ENCODE results near the gene MMP17.

Gene MMP17

DNA sequence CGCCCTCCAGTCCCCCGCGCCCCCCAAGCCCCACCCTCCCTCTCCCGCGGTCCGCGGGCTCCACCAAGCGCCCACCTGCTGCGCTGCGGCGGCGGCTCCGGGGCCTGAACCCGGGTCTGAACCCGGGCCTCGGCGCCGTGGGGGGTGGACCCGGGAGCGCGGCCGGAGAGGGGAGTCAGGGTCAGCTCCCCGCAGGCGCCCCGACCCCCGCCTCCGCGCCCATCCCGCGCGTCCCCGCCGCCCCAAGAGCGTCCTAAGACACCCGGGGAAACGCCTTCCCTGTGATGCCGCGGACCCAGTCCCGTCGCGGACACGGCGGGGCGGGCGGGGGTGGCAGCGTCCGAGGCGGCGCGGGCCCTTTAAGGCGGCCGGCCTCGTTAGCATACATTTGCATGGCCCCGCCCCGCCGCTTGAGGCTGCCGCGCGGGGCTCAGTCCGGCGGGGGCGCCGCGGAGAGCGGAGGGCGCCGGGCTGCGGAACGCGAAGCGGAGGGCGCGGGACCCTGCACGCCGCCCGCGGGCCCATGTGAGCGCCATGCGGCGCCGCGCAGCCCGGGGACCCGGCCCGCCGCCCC lies at the start of gene MMP17:
TSS of gene MMP17 (plus strand) at position 433 of the 574 bp plus-strand sequence. CDS start at position 535, 102 bp downstream.
- DNase-seq (ENCODE audit: low spot score): peak; percentile 55

DNA sequence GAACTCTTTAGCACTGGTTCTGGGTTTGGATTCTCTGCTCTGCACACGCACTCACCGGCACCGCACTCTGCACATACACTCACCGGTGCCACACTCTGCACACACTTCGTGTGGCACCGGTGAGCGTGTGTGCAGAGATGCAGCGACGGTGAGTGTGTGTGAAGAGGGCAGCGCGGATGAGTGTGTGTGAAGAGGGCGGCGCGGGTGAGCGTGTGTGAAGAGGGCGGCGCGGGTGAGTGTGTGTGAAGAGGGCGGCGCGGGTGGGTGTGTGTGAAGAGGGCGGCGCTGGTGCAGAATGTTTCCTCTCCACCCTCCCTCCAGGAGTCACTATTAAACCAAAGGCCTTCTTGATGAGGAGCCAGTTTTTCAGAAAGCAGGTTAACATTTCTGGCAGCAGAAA lies 49.2 kb upstream of the MMP17 start:
- DNase-seq (ENCODE audit: low spot score): no peak

DNA sequence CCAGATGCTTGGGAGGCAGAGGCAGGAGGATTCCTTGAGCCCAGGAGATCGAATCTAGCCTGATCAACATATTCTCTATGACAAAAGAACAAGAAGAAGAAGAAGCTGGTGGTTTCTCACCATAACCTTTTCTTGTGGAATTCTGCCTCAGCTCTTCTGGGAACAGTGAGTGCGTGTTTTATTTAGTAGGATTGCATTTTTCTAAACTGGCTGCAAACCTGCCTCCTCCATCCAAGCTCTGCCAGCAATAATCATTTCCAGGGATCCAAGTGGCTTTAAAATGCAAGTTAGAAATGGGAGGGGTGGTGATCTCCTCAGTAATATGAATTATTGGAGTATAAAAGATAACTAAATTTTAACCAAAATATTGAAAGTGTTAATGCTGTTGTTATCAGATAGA lies 46.1 kb upstream of the MMP17 start:
- DNase-seq (ENCODE audit: low spot score): no peak

DNA sequence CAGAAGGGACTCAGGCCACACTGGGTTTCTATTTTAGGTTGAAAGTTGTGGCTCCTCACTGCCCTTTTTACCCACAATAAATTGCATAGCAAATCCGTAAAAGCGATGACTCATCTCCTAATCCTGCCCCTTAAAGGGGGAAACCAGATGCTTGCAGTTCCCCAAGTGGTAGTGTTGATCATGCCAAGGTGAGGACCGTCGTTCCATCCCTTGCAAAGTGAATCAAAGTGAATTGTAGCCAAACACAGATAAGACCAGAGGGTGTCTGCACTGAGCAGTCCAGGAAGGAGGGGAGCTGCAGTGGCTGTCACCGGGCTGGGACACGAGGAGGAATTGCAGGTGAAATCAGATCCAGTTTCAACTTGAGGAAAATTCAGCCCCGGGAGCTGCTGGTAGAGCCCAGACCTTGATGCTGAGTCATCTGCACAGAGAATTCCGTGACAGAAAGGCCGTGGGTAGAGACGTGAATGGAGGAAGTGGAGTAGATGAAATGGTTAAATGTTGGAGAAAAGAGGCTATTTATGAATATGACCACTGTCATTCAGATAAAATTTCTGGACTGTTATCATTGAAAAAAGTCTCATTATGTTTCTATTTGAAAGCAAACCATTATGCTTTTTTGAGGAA lies 44.2 kb upstream of the MMP17 start:
- no peak for DNase-seq (ENCODE audit: low spot score)

DNA sequence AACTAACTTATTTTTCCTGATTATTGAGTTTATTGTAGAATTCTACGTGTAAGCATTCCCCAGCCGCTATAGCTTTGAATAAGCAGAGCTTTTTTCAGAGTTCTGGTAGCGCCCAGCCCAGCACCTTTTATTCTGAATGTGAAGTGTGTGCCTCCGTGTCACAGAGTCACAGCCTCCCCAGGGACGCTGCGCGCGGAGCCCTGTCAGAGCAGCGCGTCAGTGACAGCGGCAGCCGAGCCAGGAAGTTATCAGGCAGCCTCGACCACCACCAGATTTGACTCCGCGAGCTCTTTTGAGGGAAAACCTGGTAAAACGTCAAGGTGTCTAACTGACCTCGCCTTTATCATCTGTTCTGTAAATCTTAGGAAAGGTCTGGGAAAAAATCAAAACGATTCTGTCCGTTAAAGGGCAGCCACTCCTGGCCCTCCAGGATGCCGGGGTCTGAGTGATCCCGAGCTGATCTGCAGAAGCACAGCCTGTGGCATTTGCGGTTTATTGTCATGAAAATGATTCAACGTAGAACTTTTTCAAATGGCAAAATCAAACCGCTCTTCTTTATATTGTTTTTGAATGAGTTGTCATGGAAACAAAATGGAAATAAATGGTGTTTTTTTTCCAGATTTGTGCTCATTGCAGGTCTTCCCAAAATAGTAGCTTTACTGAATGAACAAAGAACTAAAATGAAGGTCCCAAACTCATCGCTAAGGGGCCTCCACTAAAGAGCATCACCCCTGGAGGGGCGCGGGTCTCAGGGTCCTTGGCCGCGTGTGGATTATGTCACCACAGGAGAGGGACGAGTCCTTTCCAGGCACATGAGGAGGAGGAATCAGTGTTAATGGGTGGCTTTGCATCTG lies 43.1 kb upstream of the MMP17 start:
- no peak for DNase-seq (ENCODE audit: low spot score)

DNA sequence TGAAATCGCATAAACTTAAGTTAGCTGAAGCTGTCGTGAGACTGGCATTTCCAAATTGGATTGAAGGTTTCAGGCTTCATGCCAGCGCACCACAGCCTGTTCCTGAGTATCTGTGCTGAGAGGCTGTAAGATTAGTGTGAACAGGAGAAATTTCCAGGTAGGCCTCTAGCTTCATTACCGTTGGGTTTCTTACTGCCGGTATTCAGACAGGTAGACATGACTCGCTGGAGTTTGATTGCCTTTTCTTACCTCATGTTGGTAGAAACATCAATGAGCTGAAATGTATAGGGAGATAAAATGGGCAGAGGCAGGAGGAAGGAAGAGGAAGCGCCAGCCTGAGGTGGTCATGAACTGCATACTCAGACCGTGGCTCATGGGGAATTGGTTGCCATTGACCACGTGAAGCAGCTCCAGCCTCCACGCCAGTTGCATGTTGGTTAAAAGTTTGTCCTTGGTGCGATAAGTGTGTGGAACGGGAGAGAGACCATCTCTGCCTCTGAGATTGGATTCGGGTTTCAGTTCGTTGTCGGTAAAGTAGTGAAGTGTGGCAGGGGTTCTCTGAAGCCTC lies 42.3 kb upstream of the MMP17 start:
- no peak for DNase-seq (ENCODE audit: low spot score)

DNA sequence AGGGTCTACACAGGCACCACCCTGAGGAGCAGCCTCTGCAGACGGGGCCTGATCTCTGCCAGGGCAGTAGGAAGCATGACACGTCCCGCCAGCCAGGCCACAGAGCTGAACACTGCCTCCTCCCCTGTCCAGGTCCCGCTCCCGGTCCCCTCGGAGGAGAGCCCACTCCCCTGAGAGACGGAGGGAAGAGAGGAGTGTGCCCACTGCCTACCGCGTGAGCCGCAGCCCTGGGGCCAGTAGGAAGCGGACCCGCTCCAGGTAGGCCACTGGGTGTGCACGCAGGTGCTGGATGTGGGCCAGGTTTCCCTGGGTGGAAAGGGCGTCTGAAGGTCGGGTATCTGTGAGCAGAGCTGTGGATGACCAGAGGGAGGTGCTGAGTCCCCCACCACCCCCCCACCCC lies 41.9 kb upstream of the MMP17 start:
- DNase-seq (ENCODE audit: low spot score): no peak

DNA sequence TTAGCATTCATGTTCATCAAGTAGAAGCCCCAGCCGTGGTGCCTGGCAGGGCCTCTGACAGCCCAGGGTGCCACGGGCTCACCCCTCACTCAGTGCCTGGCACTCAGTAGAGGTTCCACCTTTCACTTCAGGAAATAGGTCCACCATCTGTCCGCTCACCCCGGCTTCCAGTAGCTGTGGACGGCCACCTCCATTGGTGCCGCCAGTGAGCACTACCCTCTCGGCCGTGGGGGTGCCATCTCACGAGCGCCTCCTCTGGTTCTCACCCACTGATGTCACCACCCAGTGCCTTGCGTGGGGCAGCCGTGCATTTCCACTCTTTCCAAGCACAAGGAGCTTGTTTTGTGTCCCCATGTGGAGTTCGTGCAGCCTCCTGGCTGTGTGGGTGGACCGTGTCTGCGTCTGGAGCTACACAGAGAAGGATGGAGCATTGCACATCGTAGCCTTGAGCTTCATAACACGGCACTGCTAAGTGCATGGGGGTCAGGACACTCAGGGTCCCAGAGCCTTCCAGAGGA lies 41.0 kb upstream of the MMP17 start:
- DNase-seq (ENCODE audit: low spot score): no peak

DNA sequence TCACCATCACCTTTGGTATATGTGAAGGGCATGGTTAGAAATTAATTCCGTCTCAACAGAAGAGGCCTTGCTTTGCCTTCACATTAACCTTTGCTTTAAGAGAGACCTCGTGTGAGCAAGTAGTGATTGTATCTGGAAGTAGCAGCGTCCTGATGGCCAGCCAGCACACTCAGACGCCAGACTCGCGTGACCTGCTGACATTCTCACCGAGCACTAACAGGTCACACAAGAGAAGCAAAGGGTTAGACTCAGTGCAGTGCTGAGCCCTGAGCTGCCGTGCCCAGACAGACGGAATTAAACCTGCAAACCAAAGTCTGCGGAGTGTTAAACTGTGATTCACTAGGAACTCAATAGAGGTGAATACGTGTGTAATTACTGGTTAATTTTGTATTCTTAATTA lies 40.1 kb upstream of the MMP17 start:
- no peak for DNase-seq (ENCODE audit: low spot score)

DNA sequence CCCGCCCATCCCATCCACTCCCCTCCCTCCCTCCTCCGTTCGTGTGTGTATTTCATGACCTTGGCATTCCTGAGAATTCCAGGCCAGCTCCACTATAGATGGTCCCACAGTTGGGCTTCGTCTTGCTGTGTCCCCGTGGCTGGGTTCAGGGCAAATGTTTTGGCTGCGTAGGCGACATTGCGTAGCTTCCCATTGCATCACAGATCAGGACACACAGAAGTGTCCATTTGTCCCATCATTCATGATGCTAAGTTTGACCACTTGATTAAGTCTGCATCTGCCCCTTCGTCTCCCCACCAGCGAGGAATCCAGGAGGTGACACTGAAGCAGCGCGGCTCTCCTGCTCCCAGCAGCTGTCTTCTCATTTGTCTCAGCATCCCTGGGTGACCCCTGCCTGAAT lies 38.6 kb upstream of the MMP17 start:
- no peak for DNase-seq (ENCODE audit: low spot score)

DNA sequence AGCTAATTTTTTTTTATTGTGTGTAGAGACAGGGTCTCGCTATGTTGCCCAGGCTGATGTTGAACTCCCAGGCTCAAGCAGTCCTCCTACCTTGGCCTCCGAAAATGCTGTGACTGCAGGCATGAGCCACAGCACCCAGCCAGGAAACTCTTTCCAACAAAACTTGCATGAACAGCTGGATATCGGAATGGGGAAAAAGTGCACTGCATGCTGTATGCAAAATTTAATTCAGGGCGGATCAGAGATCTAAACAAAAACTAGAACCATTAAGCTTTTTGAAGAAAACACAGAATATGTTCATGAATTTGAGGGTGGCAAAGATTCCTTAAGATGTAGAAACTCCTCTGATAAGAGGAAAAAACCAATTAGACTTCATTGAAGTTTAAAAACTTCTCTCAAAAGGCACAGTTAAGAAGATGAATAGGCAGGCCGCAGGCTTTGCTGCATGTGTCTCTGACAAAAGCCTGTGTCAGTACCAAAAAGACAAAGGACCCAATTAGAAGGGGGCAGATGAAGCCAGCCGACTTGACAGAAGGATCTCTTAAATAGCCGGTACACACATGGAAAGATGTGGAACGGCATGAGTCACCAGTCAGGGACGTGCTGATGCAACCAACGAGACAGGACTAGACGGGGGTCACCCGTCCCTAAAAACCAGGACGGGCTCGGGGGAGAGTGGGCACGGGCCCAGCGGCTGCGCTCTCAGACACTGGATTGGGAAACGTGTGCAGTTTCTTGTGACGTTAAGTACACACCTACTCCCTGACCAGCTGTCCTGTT lies 34.8 kb upstream of the MMP17 start:
- no peak for DNase-seq (ENCODE audit: low spot score)

DNA sequence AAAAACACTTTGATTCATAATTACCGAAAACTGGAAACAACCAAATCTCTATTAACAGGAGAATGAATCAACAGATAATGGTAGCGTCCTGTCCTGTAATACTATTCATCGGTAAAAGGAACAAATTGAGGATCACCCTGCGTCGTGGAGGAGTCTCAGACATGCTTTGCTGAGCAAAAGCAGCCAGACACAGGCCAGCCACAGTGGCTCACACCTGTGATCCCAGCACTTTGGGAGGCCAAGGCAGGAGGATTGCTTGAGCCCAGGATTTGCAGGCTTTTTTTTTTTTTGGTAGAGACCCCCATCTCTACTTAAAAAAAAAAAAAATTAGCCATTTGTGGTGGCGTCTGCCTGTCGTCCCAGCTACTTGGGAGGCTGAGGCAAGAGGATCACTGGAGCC lies 34.1 kb upstream of the MMP17 start:
- no peak for DNase-seq (ENCODE audit: low spot score)

DNA sequence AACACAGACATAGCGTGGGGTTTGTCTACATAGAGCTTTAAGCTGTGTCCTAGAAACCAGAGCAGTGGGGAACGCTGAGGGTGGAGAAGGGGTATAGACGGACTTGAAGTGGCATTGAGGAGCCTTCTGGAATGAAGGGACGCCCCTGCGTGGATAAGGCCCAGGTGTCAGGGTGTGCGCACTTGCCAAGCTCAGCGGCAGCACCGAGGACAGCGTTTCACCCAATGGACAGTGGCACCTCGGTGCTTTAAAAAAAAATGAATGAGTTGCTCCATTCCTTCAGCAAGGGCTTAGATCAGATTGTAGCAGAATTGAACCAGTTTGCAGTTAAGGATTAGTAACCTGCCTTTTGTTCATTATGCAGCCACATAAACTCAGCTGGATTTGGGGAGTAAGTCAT lies 33.6 kb upstream of the MMP17 start:
- DNase-seq (ENCODE audit: low spot score): no peak

DNA sequence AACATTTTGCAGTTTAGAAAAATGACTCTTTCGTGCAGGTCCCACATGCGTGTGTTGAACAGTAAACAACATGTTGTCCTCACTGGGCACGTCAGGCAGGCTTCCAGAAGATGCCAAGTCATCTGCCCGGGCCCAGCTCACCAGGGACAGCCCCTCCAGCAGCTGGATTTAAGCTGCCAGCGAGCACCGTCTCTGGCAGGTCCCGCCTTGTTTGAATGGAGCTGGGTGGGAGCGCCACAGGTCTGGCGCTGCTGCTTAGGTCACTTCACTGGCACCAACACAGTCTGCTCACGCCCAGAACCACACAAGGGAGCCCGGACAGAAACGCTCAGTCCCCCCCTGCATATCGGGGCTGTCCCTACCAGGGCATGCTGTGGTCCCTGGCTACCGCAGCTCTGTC lies 33.1 kb upstream of the MMP17 start:
- no peak for DNase-seq (ENCODE audit: low spot score)

DNA sequence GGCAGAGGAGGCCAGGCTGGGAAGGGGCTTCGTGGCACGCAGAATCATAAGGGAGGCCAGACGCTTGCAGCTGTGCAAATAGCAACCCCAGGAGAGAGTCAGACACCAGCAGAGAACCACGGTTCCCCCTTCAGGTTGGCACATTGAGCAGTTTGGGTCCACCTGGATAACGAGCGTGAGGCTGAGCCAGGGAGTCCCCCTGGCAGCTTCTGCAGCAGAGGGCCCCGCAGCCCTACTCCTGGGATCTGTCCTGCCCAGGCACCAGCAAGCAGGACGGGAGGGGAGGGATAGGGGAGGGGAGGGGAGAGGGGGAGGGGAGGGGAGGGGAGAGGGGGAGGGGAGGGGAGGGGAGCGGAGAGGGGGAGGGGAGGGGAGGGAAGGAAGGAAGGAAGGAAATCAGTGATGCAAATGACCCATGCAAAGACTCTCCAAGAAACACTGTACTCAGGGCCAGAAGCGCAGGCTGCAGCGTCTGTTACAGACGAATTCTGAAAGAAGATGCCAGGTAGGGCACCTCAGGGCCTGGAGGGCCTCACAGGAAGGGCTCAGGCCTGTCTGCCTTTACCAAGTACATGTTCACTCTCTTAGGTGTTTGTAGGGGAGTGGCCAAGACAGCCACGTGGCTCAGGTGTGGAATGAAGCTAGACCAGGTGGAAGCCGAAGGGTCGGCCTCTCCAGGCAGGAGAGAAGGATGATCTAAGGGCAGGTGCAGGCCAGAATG lies 32.3 kb upstream of the MMP17 start:
- DNase-seq (ENCODE audit: low spot score): no peak

DNA sequence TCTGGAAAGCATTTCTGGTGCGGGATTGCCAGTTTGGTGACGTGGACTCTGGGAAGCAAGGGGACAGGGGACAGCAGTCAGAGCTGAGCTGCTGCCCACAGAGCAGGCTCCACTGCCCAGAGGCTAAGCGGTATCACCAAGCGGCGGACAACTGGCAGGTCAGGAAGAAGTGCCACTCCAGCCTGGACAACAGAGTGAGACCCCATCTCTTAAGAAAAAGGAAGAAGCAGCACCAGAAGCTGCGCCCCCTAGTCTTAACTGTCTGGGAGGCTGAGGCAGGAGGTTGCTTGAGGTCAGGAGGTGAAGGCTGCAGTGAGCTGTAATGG lies 31.8 kb upstream of the MMP17 start:
- no peak for DNase-seq (ENCODE audit: low spot score)

DNA sequence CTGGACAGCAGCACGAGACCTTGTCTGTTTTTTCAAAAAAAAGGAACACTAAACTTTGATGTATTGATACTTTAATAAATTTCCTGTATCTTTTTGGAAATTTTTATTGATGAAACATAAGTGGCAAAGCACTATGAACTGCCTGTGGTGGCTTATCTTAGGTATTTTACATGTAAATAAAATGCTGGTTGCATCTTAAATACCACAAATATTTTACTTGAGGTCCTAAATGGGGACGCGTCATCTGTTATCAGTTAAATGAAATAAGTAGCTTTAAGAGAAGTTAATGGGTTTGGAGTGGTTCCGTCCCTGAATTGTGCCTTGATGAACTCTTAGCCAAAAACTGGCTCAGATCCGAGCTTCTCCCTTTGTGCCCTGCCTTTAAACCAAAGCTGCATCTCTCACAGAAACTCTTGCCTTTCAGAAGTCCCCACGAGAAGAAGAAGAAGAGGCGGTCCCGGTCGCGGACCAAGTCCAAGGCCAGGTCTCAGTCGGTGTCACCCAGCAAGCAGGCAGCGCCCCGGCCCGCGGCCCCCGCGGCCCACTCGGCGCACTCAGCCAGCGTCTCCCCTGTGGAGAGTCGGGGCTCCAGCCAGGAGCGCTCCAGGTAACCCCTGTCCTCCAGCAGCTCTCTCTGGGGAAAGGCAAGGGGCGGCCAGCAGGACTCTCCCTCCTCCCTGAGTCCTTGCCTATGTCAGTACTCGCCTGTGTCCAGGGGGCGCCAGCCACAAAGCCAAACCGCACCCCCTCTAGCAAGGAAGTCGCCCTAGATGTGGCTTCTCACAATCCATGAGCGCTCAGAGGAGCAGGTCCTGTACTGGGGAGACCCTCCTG lies 31.2 kb upstream of the MMP17 start:
- no peak for DNase-seq (ENCODE audit: low spot score)

DNA sequence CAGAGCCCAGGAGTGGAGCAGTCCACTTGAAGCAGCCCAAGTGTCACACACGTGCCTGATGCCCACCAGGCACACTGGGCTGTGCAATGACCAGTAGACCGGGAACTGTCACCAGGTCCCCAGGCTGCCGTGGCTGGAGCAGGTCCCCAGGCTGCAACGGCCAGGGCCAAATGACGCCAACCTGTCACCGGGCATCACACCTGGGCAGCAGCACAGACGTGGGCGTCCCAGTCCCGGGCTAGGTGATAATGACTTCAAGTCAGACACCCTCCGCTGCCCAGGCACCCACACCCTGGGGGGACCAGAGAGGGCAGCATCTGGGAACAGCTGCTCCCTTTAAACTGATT lies 30.6 kb upstream of the MMP17 start:
- DNase-seq (ENCODE audit: low spot score): no peak

DNA sequence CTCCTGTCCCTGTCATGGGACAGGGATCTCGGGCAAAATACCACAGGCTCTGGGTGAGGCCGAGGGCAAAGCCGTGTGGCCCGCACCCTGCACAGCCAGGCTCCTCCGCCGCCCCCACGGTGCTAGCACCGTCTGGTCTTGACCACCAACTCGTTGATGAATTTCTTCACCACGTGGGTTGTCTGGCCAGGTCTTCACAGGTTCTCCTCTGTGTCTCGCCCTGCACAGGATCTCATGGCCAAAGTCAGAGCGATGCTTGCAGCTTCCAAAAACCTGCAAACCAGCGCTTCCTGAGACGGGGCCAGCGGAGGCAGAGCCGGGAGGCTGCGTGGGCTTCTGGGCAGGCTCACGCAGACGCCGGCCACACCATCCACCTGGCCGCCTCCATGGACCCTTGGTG lies 29.0 kb upstream of the MMP17 start:
- DNase-seq (ENCODE audit: low spot score): no peak

DNA sequence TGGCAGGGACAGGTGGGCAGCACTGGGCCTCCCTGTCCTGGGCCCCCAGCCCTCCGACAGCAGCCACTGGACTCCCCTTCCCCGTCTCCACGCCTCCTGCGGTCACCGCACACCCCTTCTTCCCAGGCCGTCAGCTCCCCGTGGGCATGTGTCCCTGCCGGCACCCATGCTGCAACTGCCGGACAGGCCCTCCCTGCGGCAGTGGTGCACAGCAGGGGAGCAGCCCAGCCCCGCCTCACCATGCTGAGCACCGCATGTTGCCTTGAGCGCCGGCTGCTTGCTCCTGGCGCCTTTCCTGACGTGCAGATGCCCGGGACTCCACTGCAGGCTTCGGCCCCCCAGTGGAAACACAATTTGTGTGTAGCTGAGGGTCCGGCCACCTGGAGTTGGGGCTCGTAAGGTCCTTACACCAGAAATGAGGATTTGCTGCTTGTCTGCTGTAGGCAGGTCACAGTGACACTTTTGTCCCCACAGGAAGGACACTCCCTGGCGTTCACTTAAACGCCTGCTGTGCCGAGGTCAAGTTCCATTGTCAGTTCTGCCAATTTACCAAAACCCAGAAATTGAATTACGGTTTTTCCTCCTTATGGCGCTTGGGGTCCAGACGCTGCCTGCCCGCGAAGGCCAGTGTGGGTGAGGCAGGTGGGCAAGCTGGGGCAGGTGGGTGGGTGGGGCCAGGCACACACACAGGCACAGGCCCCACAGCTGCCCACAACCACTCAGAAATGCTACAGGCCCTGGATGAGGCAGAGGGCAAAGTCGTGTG lies 28.2 kb upstream of the MMP17 start:
- no peak for DNase-seq (ENCODE audit: low spot score)

Measured in germinal center (tissue), 1 donor.